ENCODE data around the gene RNPS1. TPM values are rescaled to one million over a fixed set of nuclear protein-coding genes. Genes with fewer than 3 reads are reported as not detected.

Gene RNPS1
- total and polyA plus RNA-seq, 9 of the 15 experiments (the other 6 are each of a cell fraction or from before 2014, with no cell fraction given), result 44.9 to 338 (median 202) TPM

DNA sequence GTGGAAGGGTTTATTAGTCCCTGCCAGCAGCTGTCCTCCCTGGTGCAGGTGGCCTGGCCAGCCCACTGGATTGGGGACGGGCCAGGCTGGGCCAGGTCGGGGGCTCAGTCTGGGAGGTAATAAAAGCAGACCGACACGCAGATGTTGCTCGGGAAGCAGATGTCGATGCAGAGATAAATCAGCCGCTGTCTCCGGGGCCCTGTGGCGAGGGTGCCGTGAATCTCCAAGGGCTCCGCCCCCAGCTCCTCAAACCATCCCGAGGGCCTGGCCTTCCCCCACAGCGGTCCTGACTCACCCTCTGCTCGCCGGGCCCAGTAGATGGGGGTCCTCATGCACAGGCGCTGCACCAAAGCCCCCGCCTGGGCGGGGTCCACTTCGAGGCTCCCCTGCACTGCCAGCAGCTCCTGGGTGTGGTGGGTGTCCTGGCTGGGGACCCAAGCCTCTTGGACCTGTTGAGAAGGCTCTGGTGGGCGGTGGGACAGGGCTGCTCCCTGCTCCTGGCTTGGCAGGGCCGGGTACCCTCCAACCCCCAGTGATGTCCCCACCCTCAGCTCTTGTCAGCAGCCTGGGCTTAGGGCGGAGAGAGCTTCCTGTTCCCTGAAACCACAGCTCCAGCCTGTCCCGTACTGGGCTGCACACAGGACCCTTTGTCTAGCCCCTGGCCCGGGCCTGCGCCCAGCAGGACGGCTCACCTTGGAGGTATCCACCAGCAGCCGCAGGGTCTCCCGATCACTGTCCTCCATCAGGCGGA is 58.5 kb downstream of the RNPS1 start (continued):
- TF ChIP-seq, protein P1, sequence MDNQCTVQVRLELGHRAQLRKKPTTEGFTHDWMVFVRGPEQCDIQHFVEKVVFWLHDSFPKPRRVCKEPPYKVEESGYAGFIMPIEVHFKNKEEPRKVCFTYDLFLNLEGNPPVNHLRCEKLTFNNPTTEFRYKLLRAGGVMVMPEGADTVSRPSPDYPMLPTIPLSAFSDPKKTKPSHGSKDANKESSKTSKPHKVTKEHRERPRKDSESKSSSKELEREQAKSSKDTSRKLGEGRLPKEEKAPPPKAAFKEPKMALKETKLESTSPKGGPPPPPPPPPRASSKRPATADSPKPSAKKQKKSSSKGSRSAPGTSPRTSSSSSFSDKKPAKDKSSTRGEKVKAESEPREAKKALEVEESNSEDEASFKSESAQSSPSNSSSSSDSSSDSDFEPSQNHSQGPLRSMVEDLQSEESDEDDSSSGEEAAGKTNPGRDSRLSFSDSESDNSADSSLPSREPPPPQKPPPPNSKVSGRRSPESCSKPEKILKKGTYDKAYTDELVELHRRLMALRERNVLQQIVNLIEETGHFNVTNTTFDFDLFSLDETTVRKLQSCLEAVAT (IDR thresholded peaks at IDR 0.05), result 0 out of 4 replicates have a peak, but pooled peaks of 1 of the 2 experiments have one; percentile 25
- TF ChIP-seq, protein P2, sequence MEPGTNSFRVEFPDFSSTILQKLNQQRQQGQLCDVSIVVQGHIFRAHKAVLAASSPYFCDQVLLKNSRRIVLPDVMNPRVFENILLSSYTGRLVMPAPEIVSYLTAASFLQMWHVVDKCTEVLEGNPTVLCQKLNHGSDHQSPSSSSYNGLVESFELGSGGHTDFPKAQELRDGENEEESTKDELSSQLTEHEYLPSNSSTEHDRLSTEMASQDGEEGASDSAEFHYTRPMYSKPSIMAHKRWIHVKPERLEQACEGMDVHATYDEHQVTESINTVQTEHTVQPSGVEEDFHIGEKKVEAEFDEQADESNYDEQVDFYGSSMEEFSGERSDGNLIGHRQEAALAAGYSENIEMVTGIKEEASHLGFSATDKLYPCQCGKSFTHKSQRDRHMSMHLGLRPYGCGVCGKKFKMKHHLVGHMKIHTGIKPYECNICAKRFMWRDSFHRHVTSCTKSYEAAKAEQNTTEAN (CRISPR knock-in tag; IDR thresholded peaks at IDR 0.05), result no peak
- TF ChIP-seq TEAD4 (IDR thresholded peaks at IDR 0.05; ENCODE audit: low read length) (0 out of 2 replicates have a peak, but pooled peaks have one; percentile 6), TEAD4 (CRISPR knock-in tag; IDR thresholded peaks at IDR 0.05; ENCODE audit: borderline replicate concordance) (no peak), NR1H2 (CRISPR knock-in tag; IDR thresholded peaks at IDR 0.05) (no peak), POLR2G (IDR thresholded peaks at IDR 0.05; ENCODE audit: low read depth, low read length) (peak; percentile 5), RBM22 (IDR thresholded peaks at IDR 0.05; ENCODE audit: low read depth, low read length, poor library complexity, severe bottlenecking) (peak; percentile 24), FOS (IDR thresholded peaks at IDR 0.05; ENCODE audit: extremely low read depth, insufficient read length) (no peak), ARID1B (IDR thresholded peaks at IDR 0.05) (peak; percentile 20), ZNF830 (CRISPR knock-in tag; IDR thresholded peaks at IDR 0.05) (no peak), CXXC5 (CRISPR knock-in tag; IDR thresholded peaks at IDR 0.05) (peak; percentile 31; the same call in 1 of the 2 replicates), ETV6 (IDR thresholded peaks at IDR 0.05; ENCODE audit: borderline replicate concordance in 1 of 2, low read depth in 2 of 2, low read length in 1 of 2) (no peak), ETV6 (CRISPR knock-in tag; IDR thresholded peaks at IDR 0.05; ENCODE audit: borderline replicate concordance) (no peak), MEIS2 (IDR thresholded peaks at IDR 0.05; ENCODE audit: partially characterized antibody) (peak; percentile 80), ZNF589 (CRISPR knock-in tag; IDR thresholded peaks at IDR 0.05; ENCODE audit: low read depth) (no peak), ZFX (CRISPR knock-in tag; IDR thresholded peaks at IDR 0.05) (peak; percentile 10; the same call in 1 of the 2 replicates)
- TF ChIP-seq, protein P3, sequence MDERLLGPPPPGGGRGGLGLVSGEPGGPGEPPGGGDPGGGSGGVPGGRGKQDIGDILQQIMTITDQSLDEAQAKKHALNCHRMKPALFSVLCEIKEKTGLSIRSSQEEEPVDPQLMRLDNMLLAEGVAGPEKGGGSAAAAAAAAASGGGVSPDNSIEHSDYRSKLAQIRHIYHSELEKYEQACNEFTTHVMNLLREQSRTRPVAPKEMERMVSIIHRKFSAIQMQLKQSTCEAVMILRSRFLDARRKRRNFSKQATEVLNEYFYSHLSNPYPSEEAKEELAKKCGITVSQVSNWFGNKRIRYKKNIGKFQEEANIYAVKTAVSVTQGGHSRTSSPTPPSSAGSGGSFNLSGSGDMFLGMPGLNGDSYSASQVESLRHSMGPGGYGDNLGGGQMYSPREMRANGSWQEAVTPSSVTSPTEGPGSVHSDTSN (CRISPR knock-in tag; IDR thresholded peaks at IDR 0.05; ENCODE audit: low read depth), result no peak
- TF ChIP-seq, protein P3 (tag; conservative IDR thresholded peaks at IDR 0.05; ENCODE audit: low read depth), result peak; percentile 33; the same call in 1 of the 2 replicates

All from K562 (cell line).